ENCODE results near the gene IMP4.
A peak's percentile ranks its signal among the peaks of the same experiment; 100 is the strongest.

IMP4 gene

DNA sequence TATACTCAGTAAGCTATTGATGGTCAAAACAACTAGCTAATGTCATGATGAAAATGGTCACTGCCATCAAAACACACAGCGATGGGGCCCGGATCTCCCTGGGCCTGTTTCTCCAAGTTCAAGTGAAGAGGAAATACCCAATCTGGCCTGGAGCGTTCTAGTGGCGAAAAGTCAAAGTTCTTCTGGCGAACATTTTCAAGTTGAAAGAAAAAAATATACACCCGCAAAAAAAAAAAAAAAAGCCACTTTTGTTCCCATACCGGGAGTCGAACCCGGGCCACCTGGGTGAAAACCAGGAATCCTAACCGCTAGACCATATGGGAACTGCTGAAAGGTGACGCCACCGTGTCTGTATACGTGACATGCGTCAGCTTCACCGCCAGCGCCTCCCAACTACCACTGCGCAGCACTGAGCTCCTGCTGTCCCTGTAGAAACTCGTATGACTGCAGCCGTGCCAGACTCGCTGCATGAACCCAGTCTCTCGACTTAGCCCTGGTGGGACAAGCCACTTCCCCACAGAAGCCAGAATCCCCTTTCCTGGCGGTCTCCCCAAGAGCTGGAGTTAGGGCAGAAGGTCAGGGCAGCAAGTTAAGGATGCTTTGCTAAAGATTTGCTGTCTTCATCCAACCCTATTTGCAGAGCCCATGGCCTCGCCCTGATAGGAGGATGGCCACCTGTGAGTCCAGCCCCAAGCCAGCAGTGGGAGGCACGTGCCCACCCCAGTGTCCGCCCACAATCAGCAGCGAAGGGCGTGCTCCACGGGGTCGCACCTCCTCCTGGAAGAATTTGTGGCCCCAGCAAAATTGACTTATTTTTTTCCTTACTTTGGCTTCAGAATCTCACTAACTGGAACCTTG is 5.6 kb upstream of the IMP4 start (continued):
- TF ChIP-seq ZNF10 (tag by site-specific recombination; IDR thresholded peaks at IDR 0.05) = no peak
- TF ChIP-seq ZNF621 (tag by site-specific recombination; IDR thresholded peaks at IDR 0.05) = no peak
- no peak for TF ChIP-seq ZFP69B (tag by site-specific recombination; IDR thresholded peaks at IDR 0.05)
- no peak for TF ChIP-seq ZNF274 (IDR thresholded peaks at IDR 0.05; ENCODE audit: low read length)
- TF ChIP-seq ZNF274 (tag by site-specific recombination; IDR thresholded peaks at IDR 0.05; ENCODE audit: borderline replicate concordance) = no peak
- no peak for TF ChIP-seq REPIN1 (tag by site-specific recombination; IDR thresholded peaks at IDR 0.05; ENCODE audit: low read depth)
- TF ChIP-seq ZNF248 (tag by site-specific recombination; IDR thresholded peaks at IDR 0.05) = no peak
- TF ChIP-seq ZBTB7A (tag by site-specific recombination; IDR thresholded peaks at IDR 0.05; ENCODE audit: low read depth) = no peak
- peak; percentile 89 for TF ChIP-seq ZBTB21 (tag by site-specific recombination; IDR thresholded peaks at IDR 0.05)
- TF ChIP-seq ZFP37 (tag by site-specific recombination; IDR thresholded peaks at IDR 0.05) = no peak
- TF ChIP-seq GFI1B (tag by site-specific recombination; IDR thresholded peaks at IDR 0.05) = no peak
- no peak for TF ChIP-seq ZNF404 (tag by site-specific recombination; IDR thresholded peaks at IDR 0.05)
- peak; percentile 92 for TF ChIP-seq SP2 (tag by site-specific recombination; IDR thresholded peaks at IDR 0.05)
- TF ChIP-seq ZFHX2 (tag by site-specific recombination; conservative IDR thresholded peaks at IDR 0.05) = peak; percentile 82
- TF ChIP-seq ZNF549 (tag by site-specific recombination; IDR thresholded peaks at IDR 0.05) = no peak
- no peak for TF ChIP-seq HOXA7 (CRISPR knock-in tag; IDR thresholded peaks at IDR 0.05; ENCODE audit: borderline replicate concordance)
- TF ChIP-seq, protein P1, sequence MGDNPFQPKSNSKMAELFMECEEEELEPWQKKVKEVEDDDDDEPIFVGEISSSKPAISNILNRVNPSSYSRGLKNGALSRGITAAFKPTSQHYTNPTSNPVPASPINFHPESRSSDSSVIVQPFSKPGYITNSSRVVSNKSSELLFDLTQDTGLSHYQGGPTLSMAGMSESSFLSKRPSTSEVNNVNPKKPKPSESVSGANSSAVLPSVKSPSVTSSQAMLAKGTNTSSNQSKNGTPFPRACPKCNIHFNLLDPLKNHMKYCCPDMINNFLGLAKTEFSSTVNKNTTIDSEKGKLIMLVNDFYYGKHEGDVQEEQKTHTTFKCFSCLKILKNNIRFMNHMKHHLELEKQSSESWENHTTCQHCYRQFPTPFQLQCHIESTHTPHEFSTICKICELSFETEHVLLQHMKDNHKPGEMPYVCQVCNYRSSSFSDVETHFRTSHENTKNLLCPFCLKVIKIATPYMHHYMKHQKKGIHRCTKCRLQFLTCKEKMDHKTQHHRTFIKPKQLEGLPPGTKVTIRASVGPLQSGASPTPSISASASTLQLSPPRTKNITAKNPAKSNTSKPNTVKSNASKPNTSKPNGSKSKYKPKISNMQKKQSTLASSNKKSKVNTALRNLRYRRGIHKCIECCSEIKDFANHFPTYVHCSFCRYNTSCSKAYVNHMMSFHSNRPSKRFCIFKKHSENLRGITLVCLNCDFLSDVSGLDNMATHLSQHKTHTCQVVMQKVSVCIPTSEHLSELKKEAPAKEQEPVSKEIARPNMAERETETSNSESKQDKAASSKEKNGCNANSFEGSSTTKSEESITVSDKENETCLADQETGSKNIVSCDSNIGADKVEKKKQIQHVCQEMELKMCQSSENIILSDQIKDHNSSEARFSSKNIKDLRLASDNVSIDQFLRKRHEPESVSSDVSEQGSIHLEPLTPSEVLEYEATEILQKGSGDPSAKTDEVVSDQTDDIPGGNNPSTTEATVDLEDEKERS (tag by site-specific recombination; IDR thresholded peaks at IDR 0.05) = no peak
- no peak for TF ChIP-seq SETDB1 (IDR thresholded peaks at IDR 0.05; ENCODE audit: insufficient read length, low read length)
- TF ChIP-seq, protein P2, sequence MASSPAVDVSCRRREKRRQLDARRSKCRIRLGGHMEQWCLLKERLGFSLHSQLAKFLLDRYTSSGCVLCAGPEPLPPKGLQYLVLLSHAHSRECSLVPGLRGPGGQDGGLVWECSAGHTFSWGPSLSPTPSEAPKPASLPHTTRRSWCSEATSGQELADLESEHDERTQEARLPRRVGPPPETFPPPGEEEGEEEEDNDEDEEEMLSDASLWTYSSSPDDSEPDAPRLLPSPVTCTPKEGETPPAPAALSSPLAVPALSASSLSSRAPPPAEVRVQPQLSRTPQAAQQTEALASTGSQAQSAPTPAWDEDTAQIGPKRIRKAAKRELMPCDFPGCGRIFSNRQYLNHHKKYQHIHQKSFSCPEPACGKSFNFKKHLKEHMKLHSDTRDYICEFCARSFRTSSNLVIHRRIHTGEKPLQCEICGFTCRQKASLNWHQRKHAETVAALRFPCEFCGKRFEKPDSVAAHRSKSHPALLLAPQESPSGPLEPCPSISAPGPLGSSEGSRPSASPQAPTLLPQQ (tag by site-specific recombination; IDR thresholded peaks at IDR 0.05) = 0 out of 2 replicates have a peak, but pooled peaks have one; percentile 41
- peak; percentile 67; the same call in 1 of the 2 replicates for TF ChIP-seq ZNF558 (tag by site-specific recombination; IDR thresholded peaks at IDR 0.05)
- TF ChIP-seq ZNF354C (tag by site-specific recombination; IDR thresholded peaks at IDR 0.05; ENCODE audit: borderline replicate concordance, low read depth) = no peak
- no peak for TF ChIP-seq ZNF785 (tag by site-specific recombination; IDR thresholded peaks at IDR 0.05)
- TF ChIP-seq ZNF24 (tag by site-specific recombination; IDR thresholded peaks at IDR 0.05) = peak; percentile 32; the same call in 1 of the 2 replicates
- no peak for TF ChIP-seq ZNF707 (tag by site-specific recombination; IDR thresholded peaks at IDR 0.05)
- TF ChIP-seq ZNF155 (tag by site-specific recombination; IDR thresholded peaks at IDR 0.05) = no peak
- TF ChIP-seq, protein P3, sequence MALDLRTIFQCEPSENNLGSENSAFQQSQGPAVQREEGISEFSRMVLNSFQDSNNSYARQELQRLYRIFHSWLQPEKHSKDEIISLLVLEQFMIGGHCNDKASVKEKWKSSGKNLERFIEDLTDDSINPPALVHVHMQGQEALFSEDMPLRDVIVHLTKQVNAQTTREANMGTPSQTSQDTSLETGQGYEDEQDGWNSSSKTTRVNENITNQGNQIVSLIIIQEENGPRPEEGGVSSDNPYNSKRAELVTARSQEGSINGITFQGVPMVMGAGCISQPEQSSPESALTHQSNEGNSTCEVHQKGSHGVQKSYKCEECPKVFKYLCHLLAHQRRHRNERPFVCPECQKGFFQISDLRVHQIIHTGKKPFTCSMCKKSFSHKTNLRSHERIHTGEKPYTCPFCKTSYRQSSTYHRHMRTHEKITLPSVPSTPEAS (tag by site-specific recombination; IDR thresholded peaks at IDR 0.05) = no peak
- TF ChIP-seq ZNF157 (tag by site-specific recombination; IDR thresholded peaks at IDR 0.05) = no peak
- no peak for TF ChIP-seq ZNF19 (tag by site-specific recombination; IDR thresholded peaks at IDR 0.05; ENCODE audit: low read depth)
- TF ChIP-seq ZNF585B (tag by site-specific recombination; IDR thresholded peaks at IDR 0.05) = no peak
- no peak for TF ChIP-seq ZFP41 (tag by site-specific recombination; IDR thresholded peaks at IDR 0.05; ENCODE audit: borderline replicate concordance)
- TF ChIP-seq, protein P4, sequence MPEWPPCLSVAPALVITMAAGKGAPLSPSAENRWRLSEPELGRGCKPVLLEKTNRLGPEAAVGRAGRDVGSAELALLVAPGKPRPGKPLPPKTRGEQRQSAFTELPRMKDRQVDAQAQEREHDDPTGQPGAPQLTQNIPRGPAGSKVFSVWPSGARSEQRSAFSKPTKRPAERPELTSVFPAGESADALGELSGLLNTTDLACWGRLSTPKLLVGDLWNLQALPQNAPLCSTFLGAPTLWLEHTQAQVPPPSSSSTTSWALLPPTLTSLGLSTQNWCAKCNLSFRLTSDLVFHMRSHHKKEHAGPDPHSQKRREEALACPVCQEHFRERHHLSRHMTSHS (tag by site-specific recombination; IDR thresholded peaks at IDR 0.05) = no peak
- TF ChIP-seq, protein P5, sequence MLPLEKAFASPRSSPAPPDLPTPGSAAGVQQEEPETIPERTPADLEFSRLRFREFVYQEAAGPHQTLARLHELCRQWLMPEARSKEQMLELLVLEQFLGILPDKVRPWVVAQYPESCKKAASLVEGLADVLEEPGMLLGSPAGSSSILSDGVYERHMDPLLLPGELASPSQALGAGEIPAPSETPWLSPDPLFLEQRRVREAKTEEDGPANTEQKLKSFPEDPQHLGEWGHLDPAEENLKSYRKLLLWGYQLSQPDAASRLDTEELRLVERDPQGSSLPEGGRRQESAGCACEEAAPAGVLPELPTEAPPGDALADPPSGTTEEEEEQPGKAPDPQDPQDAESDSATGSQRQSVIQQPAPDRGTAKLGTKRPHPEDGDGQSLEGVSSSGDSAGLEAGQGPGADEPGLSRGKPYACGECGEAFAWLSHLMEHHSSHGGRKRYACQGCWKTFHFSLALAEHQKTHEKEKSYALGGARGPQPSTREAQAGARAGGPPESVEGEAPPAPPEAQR (tag by site-specific recombination; IDR thresholded peaks at IDR 0.05) = 0 out of 2 replicates have a peak, but pooled peaks have one; percentile 72
- TF ChIP-seq ZNF777 (tag by site-specific recombination; IDR thresholded peaks at IDR 0.05; ENCODE audit: borderline replicate concordance) = no peak
- TF ChIP-seq ZNF654 (tag by site-specific recombination; IDR thresholded peaks at IDR 0.05; ENCODE audit: low read depth) = no peak
